ENCODE measurements around the gene DNAJA4.

DNAJA4 gene

DNA sequence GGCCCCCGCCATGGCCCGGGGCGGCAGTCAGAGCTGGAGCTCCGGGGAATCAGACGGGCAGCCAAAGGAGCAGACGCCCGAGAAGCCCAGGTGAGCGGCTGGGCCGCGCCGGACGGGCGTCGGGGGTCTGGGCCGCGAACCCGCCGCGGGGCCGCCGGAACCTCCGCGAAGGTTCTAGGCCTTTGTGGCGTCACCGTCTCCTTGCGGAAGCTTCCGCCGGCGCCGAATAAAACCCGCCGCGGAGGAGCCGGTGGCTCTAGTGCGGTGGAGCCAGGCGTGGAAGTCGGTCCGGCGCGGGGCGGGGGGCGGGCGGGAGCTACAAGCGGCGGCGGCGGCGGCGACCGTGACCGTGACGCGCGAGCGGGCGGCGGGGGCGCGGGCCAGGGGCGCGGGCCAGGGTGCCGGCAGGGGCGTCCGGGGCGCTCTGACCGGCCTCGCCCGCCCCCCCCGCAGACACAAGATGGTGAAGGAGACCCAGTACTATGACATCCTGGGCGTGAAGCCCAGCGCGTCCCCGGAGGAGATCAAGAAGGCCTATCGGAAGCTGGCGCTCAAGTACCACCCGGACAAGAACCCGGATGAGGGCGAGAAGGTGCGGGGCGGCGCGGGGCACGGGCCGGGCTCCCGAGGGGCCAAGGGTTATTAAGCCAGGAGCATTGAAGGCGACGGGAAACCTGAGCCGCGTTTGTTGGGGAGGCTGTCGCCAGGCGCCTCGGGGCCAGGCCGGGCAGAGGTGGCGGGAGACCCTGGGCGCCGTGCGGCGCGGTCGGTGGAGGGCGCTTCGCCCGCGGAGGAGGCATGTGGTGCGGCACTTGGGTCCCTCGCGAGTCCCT is at the start of gene DNAJA4:
Gene DNAJA4, plus strand, starts transcription at position 259 of the 833 bp plus-strand sequence. Its CDS starts 202 bp downstream, at position 461.
- DNase-seq = peak; percentile 16

- DNase-seq = no peak
Measured at GRCh38 chr15:78216276-78217104, 47.9 kb upstream of the DNAJA4 start.

- DNase-seq = peak; percentile 91
Measured at GRCh38 chr15:78220713-78221112, 43.6 kb upstream of the DNAJA4 start.

DNA sequence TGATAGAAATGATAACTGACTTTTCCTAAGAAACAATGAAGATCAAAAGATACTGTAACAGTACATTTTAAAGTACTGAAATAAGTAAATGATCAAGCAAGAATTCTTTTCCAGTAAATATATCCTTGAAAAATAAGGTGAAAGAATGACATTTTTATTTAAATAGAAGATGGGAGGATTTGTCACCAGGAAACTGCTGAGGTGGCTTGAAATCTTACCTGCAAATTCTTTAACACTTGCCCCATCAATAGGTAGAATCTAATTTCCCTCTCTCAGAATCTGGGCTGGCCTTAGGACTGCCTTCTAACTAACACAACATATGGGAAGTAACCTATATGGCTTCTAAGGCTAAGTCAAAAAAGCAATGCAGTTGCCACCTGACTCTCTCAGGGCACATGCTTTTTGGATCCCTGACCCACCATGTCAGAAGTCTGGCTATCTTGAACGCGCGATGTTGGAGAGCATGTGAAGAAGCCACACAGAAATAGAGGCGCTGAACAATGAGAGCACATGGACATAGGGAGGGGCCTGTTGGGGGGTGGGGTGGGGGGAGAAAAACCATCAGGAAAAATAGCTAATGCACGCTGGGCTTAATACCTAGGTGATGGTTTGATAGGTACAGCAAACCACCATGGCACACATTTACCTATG is 41.5 kb upstream of the DNAJA4 start:
- DNase-seq = no peak

- DNase-seq = no peak
Measured at GRCh38 chr15:78223396-78224022, 40.9 kb upstream of the DNAJA4 start.

DNA sequence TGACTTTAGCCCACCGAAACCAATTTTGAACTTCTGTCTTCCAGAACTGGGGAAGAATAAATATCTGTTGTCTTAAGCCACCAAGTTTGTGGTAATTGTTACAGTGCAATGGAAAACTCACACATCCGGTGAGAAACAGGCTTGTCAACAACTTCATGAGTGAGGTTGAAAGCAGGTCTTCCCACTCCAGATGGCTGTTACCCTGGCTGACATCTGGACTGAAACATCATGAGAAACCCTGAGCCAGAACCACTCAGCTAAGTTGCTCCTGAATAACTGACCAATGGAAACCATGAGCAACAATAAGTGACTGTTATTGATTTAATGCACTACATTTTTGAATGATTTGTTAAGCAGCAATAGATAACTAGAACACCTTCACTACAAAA is 40.3 kb upstream of the DNAJA4 start:
- DNase-seq = no peak

DNA sequence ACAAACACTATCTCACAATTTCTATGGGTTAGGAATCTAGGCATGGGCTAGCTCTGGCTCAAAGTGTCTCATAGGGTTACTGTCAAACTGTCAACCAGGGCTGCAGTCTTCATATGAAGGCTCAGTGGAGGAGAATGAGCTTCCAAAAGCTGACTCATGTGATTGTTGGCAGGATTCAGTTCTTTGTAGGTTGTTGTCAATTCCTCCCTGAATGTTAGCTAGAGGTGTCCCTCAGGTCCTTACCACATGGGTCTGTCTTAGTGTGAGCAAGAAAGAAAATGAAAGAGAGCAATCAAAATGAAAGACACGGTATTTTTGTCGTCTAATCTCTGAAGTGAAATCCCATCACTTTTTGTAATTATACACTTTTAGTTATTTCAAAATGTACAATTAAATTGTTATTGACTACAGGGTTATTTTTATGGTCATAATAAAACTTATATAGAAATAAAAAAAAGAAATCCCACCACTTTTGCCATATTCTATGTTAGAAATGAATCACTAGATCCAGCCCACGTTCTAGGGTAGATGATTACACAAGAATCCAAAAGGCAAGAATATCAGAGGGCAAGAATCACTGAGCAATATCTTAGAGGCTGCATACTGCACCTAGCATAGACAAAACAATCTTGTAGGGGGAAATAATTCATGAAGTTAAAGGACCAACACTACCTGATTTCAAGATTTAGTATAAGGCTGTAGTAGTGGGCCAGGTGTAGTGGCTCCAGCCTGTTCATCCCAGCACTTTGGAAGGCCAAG is 38.4 kb upstream of the DNAJA4 start:
- DNase-seq = no peak

- DNase-seq = no peak
Measured at GRCh38 chr15:78228356-78228996, 35.9 kb upstream of the DNAJA4 start.

DNA sequence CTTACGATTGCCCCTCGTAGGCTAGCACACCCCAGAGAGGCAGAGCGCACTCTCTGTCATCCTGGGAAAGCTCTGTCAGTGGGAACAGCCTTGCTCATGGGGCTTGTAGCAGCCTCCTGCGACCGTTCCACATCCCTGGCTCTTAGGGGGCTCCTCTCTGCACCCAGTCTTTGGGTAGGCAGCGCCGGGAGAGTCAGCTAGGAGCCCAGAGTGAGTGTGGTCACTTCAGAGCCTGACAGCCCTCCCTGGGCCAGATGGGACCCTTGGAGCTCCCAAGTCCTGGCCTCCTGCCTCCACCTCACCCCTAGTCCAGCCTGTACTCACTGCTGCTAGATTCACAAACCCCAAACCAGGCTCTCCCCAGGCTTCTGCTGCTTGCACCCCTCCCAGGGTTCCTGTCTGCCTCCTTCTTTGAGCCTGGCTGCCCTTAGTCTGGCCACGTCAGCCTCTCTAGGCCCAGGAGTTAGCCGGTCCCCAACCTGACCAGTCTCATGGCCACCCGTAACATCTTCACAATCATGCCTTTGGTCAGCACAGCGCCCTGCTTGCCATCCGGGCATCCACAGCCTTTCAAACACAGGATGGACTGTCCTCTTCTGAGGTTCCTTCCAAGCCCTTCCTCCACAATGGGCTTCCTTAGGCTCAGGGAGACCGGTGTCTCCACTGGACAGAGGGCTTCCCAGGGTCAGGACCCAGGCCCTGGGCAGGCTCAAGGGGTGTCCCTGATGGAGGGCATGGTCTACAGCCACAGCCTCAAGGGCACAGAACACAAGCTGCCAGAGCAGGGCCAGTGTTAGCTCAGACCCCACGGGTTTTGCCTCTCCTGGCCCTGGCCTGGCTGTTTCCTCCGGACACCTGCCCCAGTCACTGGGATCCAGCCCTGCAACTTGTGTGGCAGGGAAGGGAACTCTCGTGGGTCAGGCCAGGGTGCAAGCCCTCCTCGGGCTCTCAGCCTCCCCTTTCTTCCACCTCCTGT is 34.6 kb upstream of the DNAJA4 start:
- no peak for DNase-seq

- DNase-seq = no peak
Measured at GRCh38 chr15:78232951-78233350, 31.4 kb upstream of the DNAJA4 start.

- no peak for DNase-seq
Measured at GRCh38 chr15:78233496-78233895, 30.9 kb upstream of the DNAJA4 start.

DNA sequence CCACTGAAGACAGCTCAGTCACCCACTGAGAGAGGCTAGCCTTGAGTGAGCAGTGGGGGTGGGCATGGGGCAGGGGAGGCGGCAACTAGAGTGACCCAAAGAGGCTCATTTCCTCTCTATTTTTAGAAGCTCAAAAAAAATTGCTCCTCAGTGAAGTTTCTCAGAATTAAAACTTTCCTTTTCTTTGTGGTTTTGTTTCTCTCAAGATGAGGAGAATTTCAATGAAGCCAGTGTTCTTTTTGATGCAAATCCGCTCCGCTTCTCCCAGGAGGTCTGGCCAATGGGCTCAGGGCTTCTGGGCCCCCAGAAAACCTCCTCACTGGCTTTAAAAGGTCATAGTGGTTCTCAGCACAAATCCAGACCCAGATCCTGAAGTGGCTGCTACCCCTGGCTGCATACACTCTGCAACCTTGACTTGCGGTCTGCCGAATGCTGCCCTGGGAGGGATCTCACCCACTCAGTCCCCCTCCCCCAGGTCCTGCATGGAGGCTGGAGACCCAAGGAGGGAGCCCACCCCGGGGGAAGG is 29.8 kb upstream of the DNAJA4 start, which contains the start of gene ACSBG1:
Gene ACSBG1, minus strand, starts transcription at position 51 of the 526 bp plus-strand sequence. CDS start 64 bp downstream, outside the sequence.
- no peak for DNase-seq

DNA sequence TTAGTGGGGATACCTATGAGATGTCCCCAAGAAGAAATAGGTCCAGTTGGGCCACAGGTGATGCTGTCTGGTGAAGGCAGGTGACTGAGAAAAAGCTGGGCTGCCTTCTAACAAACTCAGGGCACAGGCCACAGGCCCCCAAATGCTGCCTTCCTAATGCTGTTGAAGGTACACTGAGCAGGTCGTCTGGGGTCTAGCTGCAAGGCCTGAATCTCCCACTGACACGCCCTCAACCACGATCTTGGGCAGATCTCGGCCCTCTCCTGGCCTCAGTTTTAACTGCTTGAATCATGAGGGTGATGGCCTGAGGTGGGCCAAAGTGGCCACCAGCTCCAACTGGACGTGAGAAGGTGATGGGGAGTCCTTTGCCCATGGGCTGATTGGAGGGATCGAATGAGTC is 27.9 kb upstream of the DNAJA4 start:
- DNase-seq = no peak

DNA sequence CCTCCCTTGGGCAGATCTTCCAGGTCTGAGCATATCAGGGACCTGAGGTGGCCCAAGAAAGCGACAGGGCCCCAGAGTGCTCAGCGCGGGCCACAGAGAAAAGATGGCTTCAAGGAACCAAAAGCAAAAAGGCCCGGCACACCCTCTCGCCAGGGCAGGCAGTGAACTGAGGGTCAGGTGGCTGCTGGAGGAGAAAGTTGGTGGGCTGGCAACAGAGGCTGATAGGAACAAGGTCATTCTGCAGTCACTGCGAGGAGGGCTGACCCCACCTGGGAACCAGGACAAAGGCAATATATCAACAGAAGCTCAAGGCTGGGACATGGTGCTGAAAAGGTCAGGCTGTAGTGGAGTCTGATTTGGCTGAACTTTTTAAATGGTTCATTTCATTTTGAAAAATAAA is 27.2 kb upstream of the DNAJA4 start:
- no peak for DNase-seq

DNA sequence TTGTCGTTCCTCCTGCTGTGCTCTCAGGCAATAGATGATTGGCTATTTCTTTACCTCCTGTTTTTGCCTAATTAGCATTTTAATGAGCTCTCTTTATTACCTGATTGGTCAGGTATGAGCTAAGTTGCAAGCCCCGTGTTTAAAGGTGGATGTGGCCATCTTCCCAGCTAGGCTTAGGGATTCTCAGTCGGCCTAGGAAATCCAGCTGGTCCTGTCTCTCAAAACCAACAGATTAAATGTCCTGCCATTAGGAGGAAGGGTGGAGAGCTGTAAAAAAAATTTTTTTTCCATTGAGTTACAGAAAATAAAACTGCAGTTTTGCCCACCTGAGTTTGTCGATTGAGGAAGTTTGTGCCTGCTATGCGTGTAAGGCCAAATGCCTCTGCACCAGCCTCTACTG is 24.6 kb upstream of the DNAJA4 start:
- DNase-seq = no peak

- DNase-seq = peak; percentile 11
Measured at GRCh38 chr15:78241017-78241416, 23.3 kb upstream of the DNAJA4 start.

DNA sequence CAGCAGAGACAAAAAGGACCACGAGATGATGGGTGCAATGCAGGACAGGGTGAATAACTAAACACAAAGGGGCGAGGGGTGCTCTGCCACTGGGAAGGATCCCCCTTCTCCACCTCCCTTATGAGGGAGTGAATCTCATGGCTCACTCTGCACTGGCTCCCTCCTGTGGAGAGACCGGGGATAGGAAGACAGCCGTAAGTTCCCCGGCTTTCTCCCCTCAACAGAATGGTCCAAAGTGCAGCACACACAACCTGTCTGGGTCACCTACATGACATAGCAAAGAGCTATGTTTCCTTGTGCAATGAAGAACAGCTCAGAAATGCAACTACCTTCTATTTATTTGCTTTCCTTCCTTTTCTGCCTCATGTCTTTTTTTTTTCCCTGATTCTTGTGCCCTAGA is 22.2 kb upstream of the DNAJA4 start:
- DNase-seq = no peak

DNA sequence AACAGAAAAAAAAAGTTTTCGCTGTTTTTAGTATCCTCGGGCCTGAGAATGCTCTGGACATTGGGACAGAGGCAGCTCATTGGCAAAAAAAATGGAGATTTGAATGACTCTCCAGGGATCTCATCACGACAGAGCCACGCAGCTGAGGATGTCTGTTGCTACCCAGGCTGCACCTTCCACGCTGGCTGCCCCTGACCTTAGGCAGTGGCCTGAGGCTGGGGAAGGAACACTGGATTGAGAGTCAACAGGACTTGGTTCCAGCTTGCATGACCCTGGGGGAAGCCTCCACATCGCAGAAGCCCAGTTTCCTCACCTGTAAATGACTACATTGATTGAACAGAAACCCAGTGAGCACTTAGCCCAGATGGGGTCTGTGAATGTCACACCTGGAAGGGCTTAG is 21.3 kb upstream of the DNAJA4 start:
- DNase-seq = no peak

- no peak for DNase-seq
Measured at GRCh38 chr15:78243491-78243941, 20.8 kb upstream of the DNAJA4 start.

DNA sequence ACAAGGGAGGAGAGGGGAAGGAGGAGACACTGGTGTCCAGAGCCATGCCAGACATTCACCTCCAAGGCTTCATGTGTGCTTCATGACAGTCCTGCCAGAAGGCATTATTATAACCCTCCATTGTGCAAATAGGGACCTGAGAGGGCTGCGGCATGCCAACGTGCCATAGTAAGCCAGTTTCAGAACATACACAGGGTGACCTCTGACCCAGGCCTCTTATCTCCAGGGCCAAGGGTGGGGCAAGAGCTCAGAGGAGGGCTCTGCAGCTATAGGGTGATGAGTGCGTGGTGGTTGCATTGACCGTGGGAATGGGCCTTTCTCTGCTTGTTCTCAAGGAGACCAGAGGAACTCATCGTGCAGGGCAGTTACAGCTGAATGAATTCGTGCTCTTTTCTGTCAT is 20.3 kb upstream of the DNAJA4 start:
- DNase-seq = no peak

All from NCI-H526 treated with DMSO at 0.1 percent for 48 hours (cell line).